Non-pigmented ciliary epithelial cell (primary cell): ENCODE results near the gene HDAC4.
"Not testable (repeated sequence)": the region's sequence is repeated elsewhere in the genome, so short reads cannot be mapped to it uniquely, and the experiment has no call there.

Source experiments
- DNase-seq: peaks from one replicate; pipeline ENCODE4 v3.0.0-alpha.2; 2010; ENCODE audit warnings: low read depth

HDAC4 gene

GRCh38 chr2:239400596-239401066 lies at the start of gene HDAC4:
Gene HDAC4, minus strand, starts transcription at chr2:239401020. Its CDS starts 48,321 bp downstream, at chr2:239352699.
- DNase-seq = no peak

GRCh38 chr2:239449468-239449867 lies 48.6 kb upstream of the HDAC4 start:
- not testable (repeated sequence) for DNase-seq

- no peak for DNase-seq
Observed at GRCh38 chr2:239445771-239446524, 45.1 kb upstream of the HDAC4 start.

GRCh38 chr2:239444626-239445577 lies 44.1 kb upstream of the HDAC4 start:
- no peak for DNase-seq

GRCh38 chr2:239443666-239444567 lies 43.1 kb upstream of the HDAC4 start:
- DNase-seq = no peak

- DNase-seq = no peak
Observed at GRCh38 chr2:239443102-239443620, 42.3 kb upstream of the HDAC4 start.

GRCh38 chr2:239442192-239442591 lies 41.4 kb upstream of the HDAC4 start:
- DNase-seq = no peak

- DNase-seq = no peak
Observed at GRCh38 chr2:239441261-239442078, 40.6 kb upstream of the HDAC4 start.

- DNase-seq = no peak
Observed at GRCh38 chr2:239440511-239440959, 39.7 kb upstream of the HDAC4 start.

GRCh38 chr2:239439754-239440315 lies 39.0 kb upstream of the HDAC4 start:
- DNase-seq = no peak

- no peak for DNase-seq
Observed at GRCh38 chr2:239438995-239439753, 38.4 kb upstream of the HDAC4 start.

- no peak for DNase-seq
Observed at GRCh38 chr2:239438368-239438767, 37.5 kb upstream of the HDAC4 start.

- DNase-seq = no peak
Observed at GRCh38 chr2:239436669-239437335, 36.0 kb upstream of the HDAC4 start.

GRCh38 chr2:239436076-239436475 lies 35.3 kb upstream of the HDAC4 start:
- no peak for DNase-seq

GRCh38 chr2:239433777-239434403 lies 33.1 kb upstream of the HDAC4 start:
- no peak for DNase-seq

- no peak for DNase-seq
Observed at GRCh38 chr2:239432174-239432573, 31.4 kb upstream of the HDAC4 start.

- DNase-seq = no peak
Observed at GRCh38 chr2:239431536-239431935, 30.7 kb upstream of the HDAC4 start.
